ENCODE results near the gene GULP1. TPM values are rescaled to one million over a fixed set of nuclear protein-coding genes. Genes with fewer than 3 reads are reported as not detected.

Gene GULP1
- total and polyA plus RNA-seq, 11 donors = 1.1 to 8.3 (median 4.7) TPM

GRCh38 chr2:188620916-188621315 is 329.2 kb downstream of the GULP1 start:
- Histone ChIP-seq H3K27ac (no peak overlapping the region), H3K27me3 (no peaks in the 10 kb centered on the region), H3K4me1 (peaks cover 0 to 6% (median 0%) of the 10 kb centered on the region in 12 donors), H3K9me3 (peaks cover 0 to 5% (median 0%) of the 10 kb centered on the region in 12 donors), H3K4me3 (no peak overlapping the region), H3K36me3 (no peaks in the 10 kb centered on the region)
- WGBS, 4 donors = 58 to 65% (median 63%) methylated on average over 3 of the region's 3 CpGs
- ATAC-seq (no peak), DNase-seq (no peak)
- intact Hi-C loops (cut with DNase I) = no loop called here
- TF ChIP-seq, protein P1, sequence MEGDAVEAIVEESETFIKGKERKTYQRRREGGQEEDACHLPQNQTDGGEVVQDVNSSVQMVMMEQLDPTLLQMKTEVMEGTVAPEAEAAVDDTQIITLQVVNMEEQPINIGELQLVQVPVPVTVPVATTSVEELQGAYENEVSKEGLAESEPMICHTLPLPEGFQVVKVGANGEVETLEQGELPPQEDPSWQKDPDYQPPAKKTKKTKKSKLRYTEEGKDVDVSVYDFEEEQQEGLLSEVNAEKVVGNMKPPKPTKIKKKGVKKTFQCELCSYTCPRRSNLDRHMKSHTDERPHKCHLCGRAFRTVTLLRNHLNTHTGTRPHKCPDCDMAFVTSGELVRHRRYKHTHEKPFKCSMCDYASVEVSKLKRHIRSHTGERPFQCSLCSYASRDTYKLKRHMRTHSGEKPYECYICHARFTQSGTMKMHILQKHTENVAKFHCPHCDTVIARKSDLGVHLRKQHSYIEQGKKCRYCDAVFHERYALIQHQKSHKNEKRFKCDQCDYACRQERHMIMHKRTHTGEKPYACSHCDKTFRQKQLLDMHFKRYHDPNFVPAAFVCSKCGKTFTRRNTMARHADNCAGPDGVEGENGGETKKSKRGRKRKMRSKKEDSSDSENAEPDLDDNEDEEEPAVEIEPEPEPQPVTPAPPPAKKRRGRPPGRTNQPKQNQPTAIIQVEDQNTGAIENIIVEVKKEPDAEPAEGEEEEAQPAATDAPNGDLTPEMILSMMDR (IDR thresholded peaks at IDR 0.05) = no peak
- TF ChIP-seq POLR2A (IDR thresholded peaks at IDR 0.05) = no peak

DNA sequence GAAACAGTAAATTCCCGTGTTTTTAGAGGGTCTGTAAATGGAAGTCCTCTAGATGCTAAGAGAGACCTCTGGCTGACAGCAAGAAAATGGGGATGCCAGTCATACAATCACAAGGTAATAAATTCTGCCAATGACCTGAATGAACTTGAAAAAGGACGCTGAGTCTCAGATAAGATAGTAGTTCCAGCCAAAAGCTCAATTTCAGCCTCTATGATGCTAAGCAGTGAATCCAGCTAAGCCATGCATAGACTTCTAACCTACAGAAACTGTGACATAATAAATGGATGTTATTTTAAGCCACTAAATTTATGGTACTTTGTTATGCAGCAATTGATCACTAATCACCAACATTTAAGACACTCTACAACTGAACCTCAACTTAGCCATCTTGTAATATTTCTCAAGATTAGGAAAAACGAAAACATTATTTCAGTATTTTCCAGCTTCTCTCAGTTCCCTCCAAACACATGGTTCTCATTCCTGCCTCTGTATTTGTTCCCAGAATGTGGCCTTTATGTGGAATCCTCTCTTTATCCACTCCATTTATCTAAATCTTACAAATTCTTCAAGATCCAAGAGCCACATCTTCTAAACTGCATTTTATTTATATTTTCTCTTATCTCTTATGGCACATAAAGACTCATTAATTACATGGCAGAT is 331.1 kb downstream of the GULP1 start:
- H3K27ac ChIP-seq = peak overlapping the region in 4 of 12 donors; percentile 4 to 53 (median 35)

DNA sequence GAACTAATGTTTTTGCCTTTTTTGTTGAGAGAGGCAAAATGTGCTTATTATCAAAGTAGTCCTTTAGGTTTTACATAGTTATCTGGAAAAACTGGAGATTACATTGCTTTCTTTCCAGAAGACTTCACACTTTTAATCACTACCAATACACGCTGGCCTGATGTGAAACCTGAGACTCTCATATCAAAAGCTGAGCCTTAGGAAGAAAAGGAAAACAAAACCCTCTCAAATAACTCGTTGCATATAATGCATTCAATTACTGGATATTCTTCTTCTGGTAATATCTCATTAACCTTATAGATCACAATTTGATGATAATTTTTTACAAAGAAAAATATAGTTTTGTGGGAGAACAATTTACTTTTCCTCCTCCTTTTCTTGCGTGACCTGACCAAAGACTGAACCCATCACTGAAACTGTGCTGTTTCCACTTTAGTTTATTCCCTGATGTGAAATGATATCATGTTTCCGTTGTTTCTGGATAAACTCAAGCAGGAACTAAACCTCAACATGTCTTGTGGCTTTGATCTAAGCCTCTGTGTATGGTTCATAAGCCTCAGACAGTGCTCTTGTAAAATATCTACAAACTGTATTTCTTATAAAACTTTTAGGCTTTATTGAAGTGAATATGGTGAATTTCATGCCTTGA is 332.4 kb downstream of the GULP1 start:
- Histone ChIP-seq H3K9me3 (no peaks in the 10 kb centered on the region), H3K4me1 (peaks cover 0 to 9% (median 0%) of the 10 kb centered on the region in 12 donors), H3K4me3 (no peak overlapping the region), H3K36me3 (no peaks in the 10 kb centered on the region), H3K27ac (peak overlapping the region in 5 of 12 donors; percentile 4 to 53 (median 25)), H3K27me3 (no peaks in the 10 kb centered on the region)
- WGBS, 4 donors = 30 to 35% (median 33%) methylated on average over 4 of the region's 4 CpGs
- intact Hi-C loops (cut with DNase I) = no loop called here
- DNase-seq (no peak), ATAC-seq (peak in 3 of 4 donors; percentile 45 to 75 (median 58))
- TF ChIP-seq POLR2A (IDR thresholded peaks at IDR 0.05) = no peak
- TF ChIP-seq, protein P1 (IDR thresholded peaks at IDR 0.05) = no peak

More for the DNA sequence above, 331.1 kb downstream of the GULP1 start:
- intact Hi-C loops (cut with DNase I) = no loop called here
- Histone ChIP-seq H3K36me3 (no peaks in the 10 kb centered on the region), H3K4me3 (no peak overlapping the region), H3K27me3 (no peaks in the 10 kb centered on the region), H3K4me1 (peaks cover 0 to 6% (median 0%) of the 10 kb centered on the region in 12 donors), H3K9me3 (peaks cover 0 to 3% (median 0%) of the 10 kb centered on the region in 12 donors)
- WGBS, 4 donors = 58 to 69% (median 61%) methylated on average over 3 of the region's 3 CpGs
- DNase-seq = no peak
- no peak for ATAC-seq
- TF ChIP-seq, protein P1 (IDR thresholded peaks at IDR 0.05) = no peak
- no peak for TF ChIP-seq POLR2A (IDR thresholded peaks at IDR 0.05)

DNA sequence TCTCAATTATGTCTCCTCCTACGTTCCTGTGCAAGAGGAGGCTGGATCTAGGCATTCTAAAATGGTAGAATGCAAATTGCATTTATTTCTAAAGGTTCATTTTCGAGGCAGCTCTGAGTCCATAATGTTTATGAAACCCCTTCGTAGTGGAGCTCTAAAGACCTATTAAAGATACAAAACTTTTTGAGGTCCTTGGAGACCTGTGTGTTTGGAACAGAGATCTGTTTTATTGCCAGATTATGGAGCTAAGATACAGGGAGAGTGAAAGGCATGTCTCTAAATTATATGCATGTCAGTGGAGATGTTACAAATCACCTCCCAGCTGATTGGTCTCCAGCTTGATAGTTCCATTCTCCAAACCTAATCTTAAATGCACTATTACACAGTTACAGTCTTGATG is 335.8 kb downstream of the GULP1 start:
- Histone ChIP-seq H3K4me1 (peaks cover 0 to 21% (median 0%) of the 10 kb centered on the region in 12 donors), H3K27ac (no peak overlapping the region), H3K4me3 (no peak overlapping the region), H3K9me3 (no peaks in the 10 kb centered on the region), H3K27me3 (no peaks in the 10 kb centered on the region), H3K36me3 (no peaks in the 10 kb centered on the region)
- TF ChIP-seq, protein P1 (IDR thresholded peaks at IDR 0.05) = no peak
- no peak for TF ChIP-seq POLR2A (IDR thresholded peaks at IDR 0.05)
- 65 to 92% (median 72%) methylated on average over 3 of the region's 3 CpGs for WGBS, 4 donors
- DNase-seq (no peak), ATAC-seq (no peak)
- intact Hi-C loops (cut with DNase I) = no loop called here
